ENCODE data around the gene PNPLA5.

Gene PNPLA5

DNA sequence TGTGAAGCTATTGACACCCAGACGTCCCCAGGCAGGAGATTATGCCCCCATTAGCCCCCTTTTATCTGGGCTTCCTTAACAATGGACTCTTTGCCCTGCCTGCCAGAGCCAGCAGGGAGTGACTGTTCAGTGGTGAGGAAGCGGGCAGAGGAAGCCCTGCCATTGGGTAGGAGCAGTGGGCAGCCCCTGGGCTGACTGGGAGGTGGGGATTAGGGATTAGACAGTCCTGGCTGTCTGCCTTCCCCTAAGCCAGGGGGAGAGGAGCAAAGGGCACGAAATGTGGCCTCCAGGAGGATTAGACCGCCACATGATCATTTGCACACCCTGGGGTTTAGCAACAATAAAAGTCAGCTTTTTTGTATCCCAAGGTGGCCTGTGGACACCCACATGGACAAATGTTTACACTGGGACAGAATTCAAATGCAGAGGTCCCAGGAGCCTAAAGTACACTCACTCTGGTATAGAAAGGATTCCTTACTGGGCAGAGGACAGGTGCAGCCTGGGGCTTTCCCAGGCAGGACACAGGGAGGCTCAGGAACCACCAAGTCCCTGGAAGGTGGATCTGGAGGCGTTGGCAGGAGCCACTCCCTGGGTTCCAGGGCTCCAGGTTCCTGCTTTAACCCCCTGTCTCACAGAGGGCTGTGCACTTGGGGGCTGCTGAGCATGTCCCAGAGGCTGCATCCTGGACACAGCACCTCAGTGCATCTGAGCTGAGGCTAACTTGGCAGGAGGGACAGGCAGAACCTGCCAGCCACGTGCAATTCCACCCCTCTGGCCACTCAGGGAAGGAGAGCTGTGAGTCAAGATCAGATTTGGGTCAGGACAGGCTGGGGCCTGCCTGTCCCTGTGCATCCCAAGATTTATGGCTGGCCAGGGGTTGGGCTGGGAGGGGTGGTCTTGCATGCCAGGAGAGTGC, 33.9 kb upstream of the PNPLA5 start:
- no peak overlapping the region for H2AFZ ChIP-seq (ENCODE audit: low read length)
- H3K4me1 ChIP-seq (ENCODE audit: insufficient read depth, low read length, poor library complexity, severe bottlenecking): no peaks in the 10 kb centered on the region
- no peaks in the 10 kb centered on the region for H3K27me3 ChIP-seq (ENCODE audit: insufficient read depth, low read length, poor library complexity, severe bottlenecking)
- no peak overlapping the region for H3K4me3 ChIP-seq (ENCODE audit: low read length, poor library complexity, severe bottlenecking)
- no peaks in the 10 kb centered on the region for H3K9me3 ChIP-seq (ENCODE audit: insufficient read depth, low read depth, low read length)
- H4K20me1 ChIP-seq (ENCODE audit: insufficient read depth, low read length, poor library complexity, severe bottlenecking): no peaks in the 10 kb centered on the region
- H3K36me3 ChIP-seq (ENCODE audit: insufficient read depth, low read length): no peaks in the 10 kb centered on the region
- H3K9me2 ChIP-seq (replicated peaks; ENCODE audit: low read depth, low read length): no peaks in the 10 kb centered on the region
- H3F3A ChIP-seq (ENCODE audit: low read depth): no peaks in the 10 kb centered on the region
- H3K9ac ChIP-seq (ENCODE audit: low read depth, low read length, poor library complexity, severe bottlenecking): no peak overlapping the region
- TF ChIP-seq EZH2phosphoT487 (IDR thresholded peaks at IDR 0.05; ENCODE audit: borderline replicate concordance): no peak
- TF ChIP-seq CTCF (conservative IDR thresholded peaks at IDR 0.05; ENCODE audit: low read length): no peak
- no peak overlapping the region for H3K4me2 ChIP-seq (ENCODE audit: low read depth, low read length, poor library complexity, severe bottlenecking)
- H3K79me2 ChIP-seq (ENCODE audit: insufficient read depth, low read length): no peaks in the 10 kb centered on the region

DNA sequence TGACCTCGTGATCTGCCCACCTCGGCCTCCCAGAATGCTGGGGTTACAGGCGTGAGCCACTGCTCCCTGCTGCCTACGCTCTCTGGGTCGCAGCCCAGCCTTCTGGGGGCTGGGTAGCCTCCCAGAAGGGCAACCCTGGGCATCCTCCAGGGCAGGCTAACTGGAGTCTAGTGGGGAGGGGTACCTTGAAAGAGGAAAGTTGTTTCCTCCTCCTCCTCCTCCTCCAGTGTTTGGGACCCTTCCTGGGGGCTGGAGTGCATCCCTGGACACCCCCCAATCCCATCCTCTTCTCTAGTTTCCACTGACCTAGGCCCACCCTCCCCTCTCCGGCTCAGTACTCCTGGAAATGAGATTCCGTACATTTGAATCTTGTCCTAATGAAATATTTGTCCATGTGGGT, 33.1 kb upstream of the PNPLA5 start:
- Histone ChIP-seq H3K4me2 (ENCODE audit: low read depth, low read length, poor library complexity, severe bottlenecking) (no peak overlapping the region), H3K9me2 (replicated peaks; ENCODE audit: low read depth, low read length) (no peaks in the 10 kb centered on the region), H3K4me1 (ENCODE audit: insufficient read depth, low read length, poor library complexity, severe bottlenecking) (no peaks in the 10 kb centered on the region), H3K79me2 (ENCODE audit: insufficient read depth, low read length) (no peaks in the 10 kb centered on the region), H3K9me3 (ENCODE audit: insufficient read depth, low read depth, low read length) (no peaks in the 10 kb centered on the region), H3F3A (ENCODE audit: low read depth) (no peaks in the 10 kb centered on the region), H3K27me3 (ENCODE audit: insufficient read depth, low read length, poor library complexity, severe bottlenecking) (no peaks in the 10 kb centered on the region), H3K36me3 (ENCODE audit: insufficient read depth, low read length) (no peaks in the 10 kb centered on the region), H3K4me3 (ENCODE audit: low read length, poor library complexity, severe bottlenecking) (no peak overlapping the region), H2AFZ (ENCODE audit: low read length) (no peak overlapping the region), H4K20me1 (ENCODE audit: insufficient read depth, low read length, poor library complexity, severe bottlenecking) (no peaks in the 10 kb centered on the region), H3K9ac (ENCODE audit: low read depth, low read length, poor library complexity, severe bottlenecking) (no peak overlapping the region)
- TF ChIP-seq CTCF (conservative IDR thresholded peaks at IDR 0.05; ENCODE audit: low read length): no peak
- no peak for TF ChIP-seq EZH2phosphoT487 (IDR thresholded peaks at IDR 0.05; ENCODE audit: borderline replicate concordance)

GRCh38 chr22:43923631-43924464, 32.0 kb upstream of the PNPLA5 start, which contains the start of gene PNPLA3:
PNPLA3 (plus strand) TSS chr22:43923805; CDS start chr22:43923912, 107 bp downstream.
- Histone ChIP-seq H2AFZ (ENCODE audit: low read length) (no peak within 1 kb of the TSS; the same call in 1 of the 2 replicates), H3K9ac (ENCODE audit: low read depth, low read length, poor library complexity, severe bottlenecking) (no peak within 1 kb of the TSS)

More at GRCh38 chr22:43923631-43924464, 32.0 kb upstream of the PNPLA5 start, which contains the start of gene PNPLA3:
- no peaks in the 10 kb centered on the region for H3K9me2 ChIP-seq (replicated peaks; ENCODE audit: low read depth, low read length)
- H3K9me3 ChIP-seq (ENCODE audit: insufficient read depth, low read depth, low read length): no peaks in the 10 kb centered on the region
- H3K4me1 ChIP-seq (ENCODE audit: insufficient read depth, low read length, poor library complexity, severe bottlenecking): no peaks in the 10 kb centered on the region
- no peaks in the 10 kb centered on the region for H4K20me1 ChIP-seq (ENCODE audit: insufficient read depth, low read length, poor library complexity, severe bottlenecking)
- no peak within 1 kb of the TSS for H3K4me3 ChIP-seq (ENCODE audit: low read length, poor library complexity, severe bottlenecking)
- H3F3A ChIP-seq (ENCODE audit: low read depth): no peaks in the 10 kb centered on the region
- no peaks in the 10 kb centered on the region for H3K79me2 ChIP-seq (ENCODE audit: insufficient read depth, low read length)
- no peaks in the 10 kb centered on the region for H3K27me3 ChIP-seq (ENCODE audit: insufficient read depth, low read length, poor library complexity, severe bottlenecking)
- H3K4me2 ChIP-seq (ENCODE audit: low read depth, low read length, poor library complexity, severe bottlenecking): no peak within 1 kb of the TSS
- TF ChIP-seq EZH2phosphoT487 (IDR thresholded peaks at IDR 0.05; ENCODE audit: borderline replicate concordance): no peak
- no peak for TF ChIP-seq CTCF (conservative IDR thresholded peaks at IDR 0.05; ENCODE audit: low read length)
- no peaks in the 10 kb centered on the region for H3K36me3 ChIP-seq (ENCODE audit: insufficient read depth, low read length)

All from Loucy (cell line).